Retinal pigment epithelial cell (primary cell): ENCODE data around the gene PSMC1.
"Not testable (repeated sequence)": the region's sequence is repeated elsewhere in the genome, so short reads cannot be mapped to it uniquely, and the experiment has no call there.

Experiments used
- DNase-seq: peaks from one replicate; pipeline ENCODE4 v3.0.0-alpha.2; 2010; ENCODE audit warnings: low read depth
- H3K4me3 ChIP-seq: 2 replicates; pipeline ENCODE4 v1.5.1; 2011; ENCODE audit warnings: mild to moderate bottlenecking, low read length, control low read depth, moderate library complexity
- CTCF ChIP-seq: conservative IDR thresholded peaks from 2 replicates; pipeline ENCODE4 v1.5.1; 2011; ENCODE audit warnings: low read depth, low read length, control low read depth, inconsistent platforms

The PSMC1 gene

GRCh38 chr14:90256354-90257131 is at the start of gene PSMC1:
Gene PSMC1, plus strand, starts transcription at chr14:90256553. Its CDS starts 45 bp downstream, at chr14:90256598.
- peak within 1 kb of the TSS; percentile 95 for H3K4me3 ChIP-seq
- TF ChIP-seq CTCF = no peak

GRCh38 chr14:90213099-90213748 is 43.1 kb upstream of the PSMC1 start:
- no peak for TF ChIP-seq CTCF
- DNase-seq = no peak
- no peak overlapping the region for H3K4me3 ChIP-seq

More at GRCh38 chr14:90256354-90257131, at the start of gene PSMC1:
- peak; percentile 79 for DNase-seq

GRCh38 chr14:90228478-90228877 is 27.9 kb upstream of the PSMC1 start:
- TF ChIP-seq CTCF = no peak

GRCh38 chr14:90229942-90230341 is 26.4 kb upstream of the PSMC1 start:
- not testable (repeated sequence) for H3K4me3 ChIP-seq, DNase-seq

More at GRCh38 chr14:90228478-90228877, 27.9 kb upstream of the PSMC1 start:
- DNase-seq = no peak
- H3K4me3 ChIP-seq = no peak overlapping the region

- DNase-seq = no peak
- peak; percentile 85 for TF ChIP-seq CTCF
Observed at GRCh38 chr14:90235179-90235976, 21.0 kb upstream of the PSMC1 start.

GRCh38 chr14:90239139-90239538 is 17.2 kb upstream of the PSMC1 start:
- no peak overlapping the region for H3K4me3 ChIP-seq
- TF ChIP-seq CTCF = no peak
- no peak for DNase-seq

More at GRCh38 chr14:90235179-90235976, 21.0 kb upstream of the PSMC1 start:
- no peak overlapping the region for H3K4me3 ChIP-seq

GRCh38 chr14:90242444-90242843 is 13.9 kb upstream of the PSMC1 start:
- no peak for DNase-seq
- no peak overlapping the region for H3K4me3 ChIP-seq
- TF ChIP-seq CTCF = no peak
